Measurements from ENCODE around the gene HS6ST1.

HS6ST1 gene

DNA sequence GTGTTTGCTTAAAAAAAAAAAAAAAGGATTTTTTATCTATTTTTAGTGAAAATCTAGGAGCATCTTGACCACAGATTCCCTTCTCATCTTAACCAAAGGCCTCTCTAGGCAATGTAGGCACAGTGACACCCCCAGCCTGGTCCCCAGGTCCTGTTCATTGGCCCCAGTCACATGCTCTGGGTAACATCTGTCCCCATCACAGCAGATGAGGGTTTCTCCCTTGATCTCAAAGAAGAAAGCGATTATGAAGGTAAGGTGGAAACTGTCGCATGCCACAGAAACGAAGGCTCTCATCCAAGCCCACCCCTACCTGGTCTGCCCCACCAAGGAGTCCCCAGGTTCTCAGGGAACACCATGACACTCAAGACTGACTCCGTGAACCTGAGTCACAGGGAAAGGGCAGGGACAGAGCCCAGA is 4.7 kb downstream of the HS6ST1 start:
- ChIA-PET CTCF (no interaction called here), POLR2A (no interaction called here)
- TF ChIP-seq, protein P1, sequence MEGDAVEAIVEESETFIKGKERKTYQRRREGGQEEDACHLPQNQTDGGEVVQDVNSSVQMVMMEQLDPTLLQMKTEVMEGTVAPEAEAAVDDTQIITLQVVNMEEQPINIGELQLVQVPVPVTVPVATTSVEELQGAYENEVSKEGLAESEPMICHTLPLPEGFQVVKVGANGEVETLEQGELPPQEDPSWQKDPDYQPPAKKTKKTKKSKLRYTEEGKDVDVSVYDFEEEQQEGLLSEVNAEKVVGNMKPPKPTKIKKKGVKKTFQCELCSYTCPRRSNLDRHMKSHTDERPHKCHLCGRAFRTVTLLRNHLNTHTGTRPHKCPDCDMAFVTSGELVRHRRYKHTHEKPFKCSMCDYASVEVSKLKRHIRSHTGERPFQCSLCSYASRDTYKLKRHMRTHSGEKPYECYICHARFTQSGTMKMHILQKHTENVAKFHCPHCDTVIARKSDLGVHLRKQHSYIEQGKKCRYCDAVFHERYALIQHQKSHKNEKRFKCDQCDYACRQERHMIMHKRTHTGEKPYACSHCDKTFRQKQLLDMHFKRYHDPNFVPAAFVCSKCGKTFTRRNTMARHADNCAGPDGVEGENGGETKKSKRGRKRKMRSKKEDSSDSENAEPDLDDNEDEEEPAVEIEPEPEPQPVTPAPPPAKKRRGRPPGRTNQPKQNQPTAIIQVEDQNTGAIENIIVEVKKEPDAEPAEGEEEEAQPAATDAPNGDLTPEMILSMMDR (IDR thresholded peaks at IDR 0.05; ENCODE audit: control extremely low read depth, extremely low read depth, low read depth, missing control alignments), result no peak
- no peak for DNase-seq (ENCODE audit: extremely low spot score)

DNA sequence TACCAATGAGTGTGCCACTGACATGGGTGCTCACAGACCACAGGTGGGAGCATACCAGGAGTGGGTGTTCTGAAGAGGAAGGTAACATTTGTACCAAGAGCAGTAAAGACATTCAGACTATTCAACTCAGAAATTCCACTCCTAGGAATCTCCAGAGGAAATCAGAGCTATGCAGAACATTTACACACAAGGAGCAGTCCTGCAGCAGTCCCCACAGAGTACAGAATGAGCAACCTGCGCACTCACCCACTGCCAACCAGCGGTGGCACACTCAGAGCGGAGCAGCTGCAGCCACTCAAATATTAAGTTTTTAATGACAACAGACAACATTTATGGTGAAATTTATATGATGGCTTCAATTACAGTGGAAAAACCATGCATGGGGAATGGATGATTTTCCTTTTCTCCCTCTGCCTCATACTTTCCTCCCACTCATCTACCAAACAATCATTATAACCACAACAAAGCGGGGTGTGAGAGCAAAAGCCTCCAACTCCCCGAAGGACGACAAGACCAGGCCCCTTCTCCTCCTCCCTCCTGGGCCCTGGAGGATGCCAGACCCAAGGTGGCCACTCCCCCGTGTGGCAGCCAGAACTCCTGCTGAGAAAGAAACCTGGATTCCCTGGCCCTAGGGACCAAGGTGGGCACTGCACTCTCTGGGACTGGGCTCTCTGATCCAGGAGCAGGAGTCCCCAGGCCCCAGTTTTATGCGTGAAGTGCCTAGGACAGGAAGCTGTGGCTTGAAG is 5.4 kb downstream of the HS6ST1 start:
- TF ChIP-seq, protein P1 (IDR thresholded peaks at IDR 0.05; ENCODE audit: control extremely low read depth, extremely low read depth, low read depth, missing control alignments), result no peak
- no peak for DNase-seq (ENCODE audit: extremely low spot score)
- CTCF ChIA-PET, result no interaction called here
- POLR2A ChIA-PET, result no interaction called here

DNA sequence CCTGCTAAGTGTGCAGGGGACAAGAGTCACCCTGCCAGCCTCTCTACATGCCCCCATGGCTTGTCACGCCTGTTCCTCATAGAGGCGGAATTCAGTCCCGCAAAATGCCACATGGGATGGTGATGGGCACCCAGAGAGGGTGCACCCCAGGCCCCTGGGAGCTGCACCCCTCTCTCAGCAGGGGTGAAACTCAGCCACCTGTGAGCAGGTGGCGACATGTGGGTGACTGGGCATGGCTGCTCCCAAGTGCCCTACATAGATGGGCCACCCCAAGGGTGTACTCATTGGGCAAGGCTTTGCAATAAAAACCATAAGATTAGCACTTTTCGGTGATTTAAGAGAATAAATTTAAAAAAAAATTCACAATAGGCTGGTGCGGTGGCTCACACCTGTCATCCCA is 6.3 kb downstream of the HS6ST1 start:
- CTCF ChIA-PET, result no interaction called here
- no peak for DNase-seq (ENCODE audit: extremely low spot score)
- POLR2A ChIA-PET, result no interaction called here
- TF ChIP-seq, protein P1 (IDR thresholded peaks at IDR 0.05; ENCODE audit: control extremely low read depth, extremely low read depth, low read depth, missing control alignments), result no peak

DNA sequence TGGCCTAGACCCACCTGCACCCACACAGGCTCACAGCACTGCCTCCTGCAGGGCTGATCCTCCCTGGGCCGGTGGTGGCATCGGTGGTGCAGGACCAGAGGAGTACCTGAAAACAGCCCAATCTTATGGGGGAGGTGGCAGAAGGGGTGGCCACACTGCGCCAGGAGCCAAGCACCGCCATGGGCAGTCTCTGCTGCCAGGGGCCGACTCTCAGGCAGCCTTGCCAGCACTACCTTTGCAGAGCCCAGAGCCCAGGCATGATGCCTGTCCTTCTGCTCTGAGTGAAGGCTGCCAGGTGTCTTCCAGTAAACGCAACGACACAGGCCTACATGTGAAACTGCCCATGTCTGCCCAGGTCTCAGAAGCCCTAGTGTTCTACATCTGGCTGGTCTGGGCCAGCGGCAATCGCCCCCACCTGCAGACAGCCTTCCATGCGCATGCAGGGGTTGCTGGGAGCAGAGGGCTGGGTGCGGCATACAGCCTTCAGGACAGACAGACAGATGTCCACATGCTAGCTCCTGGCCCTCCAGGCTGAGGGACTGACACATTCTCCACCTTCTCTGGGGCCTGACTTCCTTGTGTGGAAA is 6.8 kb downstream of the HS6ST1 start:
- ChIA-PET POLR2A (no interaction called here), CTCF (interaction anchor here (2.2 kb wide), 1 partner anchor 11 kb away, joined by 9 read pairs; no protein-coding TSS in a partner anchor)
- TF ChIP-seq, protein P1 (IDR thresholded peaks at IDR 0.05; ENCODE audit: control extremely low read depth, extremely low read depth, low read depth, missing control alignments), result no peak
- no peak for DNase-seq (ENCODE audit: extremely low spot score)

DNA sequence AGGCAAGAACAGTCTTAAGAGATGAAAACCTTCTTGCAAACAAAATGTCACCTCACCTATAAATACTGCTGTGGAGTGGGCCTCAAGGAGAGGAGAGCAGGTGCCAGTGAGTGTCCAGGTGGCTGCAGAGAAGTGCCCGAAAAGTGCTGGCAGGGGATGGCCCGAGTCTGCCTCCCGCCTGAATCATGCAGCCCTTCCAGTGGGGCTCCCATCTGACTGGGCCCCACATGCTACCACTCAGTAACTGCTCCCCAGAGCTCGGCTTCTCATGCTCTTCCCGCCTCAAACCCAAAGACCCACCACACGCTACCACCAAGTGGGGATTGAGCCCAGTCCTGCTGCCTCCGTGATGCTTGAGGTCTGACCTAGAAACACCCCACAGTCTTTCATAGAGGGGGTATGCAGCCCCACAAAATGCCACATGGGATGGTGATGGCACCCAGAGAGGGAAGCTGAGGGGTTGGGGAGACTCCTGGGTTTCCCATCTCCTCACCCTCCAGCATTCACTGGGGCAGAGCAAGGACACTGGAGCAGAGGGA is 7.4 kb downstream of the HS6ST1 start:
- no peak for DNase-seq (ENCODE audit: extremely low spot score)
- TF ChIP-seq, protein P1 (IDR thresholded peaks at IDR 0.05; ENCODE audit: control extremely low read depth, extremely low read depth, low read depth, missing control alignments), result no peak
- ChIA-PET CTCF (interaction anchor here (2.2 kb wide), 1 partner anchor 10 kb away, joined by 9 read pairs; no protein-coding TSS in a partner anchor), POLR2A (no interaction called here)

DNA sequence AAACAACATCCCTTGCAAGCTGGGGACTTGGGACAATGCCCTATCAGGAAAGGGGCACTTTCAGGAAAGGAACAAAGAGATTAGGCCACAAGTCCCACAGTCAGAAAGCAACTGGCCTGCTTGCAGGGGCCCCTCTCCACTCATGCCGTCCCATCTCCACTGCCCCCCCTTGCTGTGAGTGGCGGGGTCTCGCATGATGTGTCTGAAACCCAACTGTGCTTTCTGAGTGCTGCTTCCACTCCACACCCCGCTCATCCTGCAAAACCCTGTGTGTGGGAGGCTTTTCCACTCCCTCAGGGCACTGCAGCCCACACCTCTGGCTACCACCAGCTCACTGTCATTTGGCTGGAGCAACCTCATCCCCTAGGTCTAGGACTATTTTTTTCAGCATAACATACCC is 7.9 kb downstream of the HS6ST1 start:
- POLR2A ChIA-PET, result no interaction called here
- TF ChIP-seq, protein P1 (IDR thresholded peaks at IDR 0.05; ENCODE audit: control extremely low read depth, extremely low read depth, low read depth, missing control alignments), result no peak
- DNase-seq (ENCODE audit: extremely low spot score), result no peak
- CTCF ChIA-PET, result interaction anchor here (2.2 kb wide), 1 partner anchor 10 kb away, joined by 9 read pairs; no protein-coding TSS in a partner anchor
